Mammary epithelial cell (primary cell): ENCODE data around the gene PIK3R1.

Source experiments
- CTCF ChIP-seq, 2 donors: IDR thresholded peaks in 1 of 2; conservative IDR thresholded peaks in 1 of 2; 2 replicates each; pipeline ENCODE4 v1.5.1; 2011 to 2012; ENCODE audit warnings: inconsistent platforms in 2 of 2, low read length in 2 of 2, mild to moderate bottlenecking in 2 of 2, control low read depth in 1 of 2, low read depth in 1 of 2; ENCODE audit not compliant: insufficient read depth in 1 of 2; ENCODE audit errors: extremely low read depth in 1 of 2
- EZH2 ChIP-seq: IDR thresholded peaks from 2 replicates; pipeline ENCODE4 v1.6.1; 2012; ENCODE audit warnings: low read length, inconsistent platforms, borderline replicate concordance

GRCh38 chr5:68257210-68257609, 41.7 kb downstream of the PIK3R1 start:
- no peak for TF ChIP-seq CTCF (conservative IDR thresholded peaks at IDR 0.05 in 1 of 2, IDR thresholded peaks at IDR 0.05 in 1 of 2; ENCODE audit: extremely low read depth in 1 of 2, insufficient read depth in 1 of 2, low read depth in 1 of 2, low read length in 2 of 2)
- TF ChIP-seq EZH2: no peak
